GM13976 (cell line): ENCODE results near the gene ASTE1.

Source experiments
- DNase-seq: peaks from one replicate; pipeline ENCODE4 v3.0.0; 2012; ENCODE audit warnings: low spot score
- CTCF ChIP-seq: IDR thresholded peaks from 2 replicates; pipeline ENCODE4 v1.5.1; 2012; ENCODE audit warnings: borderline replicate concordance, mild to moderate bottlenecking; ENCODE audit not compliant: insufficient read depth; ENCODE audit errors: extremely low read depth, missing control alignments, control extremely low read depth
- in situ Hi-C: fragments of 300-500 bp; cut with MboI; formaldehyde crosslinking; loops from one replicate; pipeline ENCODE4 v1.12.0; 2022; ENCODE audit warnings: low sequenced_read_pairs, mixed read lengths, inconsistent platforms; ENCODE audit not compliant: unreplicated experiment

The ASTE1 gene

GRCh38 chr3:130997289-130997688, 29.3 kb downstream of the ASTE1 start:
- no peak for DNase-seq

GRCh38 chr3:130992344-130992743, 34.3 kb downstream of the ASTE1 start:
- in situ Hi-C loops, result no loop called here
- no peak for DNase-seq
- TF ChIP-seq CTCF, result no peak

More at GRCh38 chr3:130997289-130997688, 29.3 kb downstream of the ASTE1 start:
- in situ Hi-C loops, result no loop called here
- TF ChIP-seq CTCF, result no peak

- DNase-seq, result no peak
- no peak for TF ChIP-seq CTCF
- in situ Hi-C loops, result no loop called here
Measured at GRCh38 chr3:130991126-130991525, 35.5 kb downstream of the ASTE1 start.

- in situ Hi-C loops, result no loop called here
- no peak for DNase-seq
- no peak for TF ChIP-seq CTCF
Measured at GRCh38 chr3:130990282-130990681, 36.3 kb downstream of the ASTE1 start.

- DNase-seq, result no peak
- in situ Hi-C loops, result no loop called here
- no peak for TF ChIP-seq CTCF
Measured at GRCh38 chr3:130981469-130981868, 45.2 kb downstream of the ASTE1 start.

GRCh38 chr3:130979117-130979516, 47.5 kb downstream of the ASTE1 start:
- no peak for DNase-seq
- TF ChIP-seq CTCF, result no peak
- in situ Hi-C loops, result no loop called here

- no peak for TF ChIP-seq CTCF
- DNase-seq, result no peak
- in situ Hi-C loops, result no loop called here
Measured at GRCh38 chr3:130976706-130977105, 49.9 kb downstream of the ASTE1 start.
